ENCODE measurements around the gene SELPLG.

DNA sequence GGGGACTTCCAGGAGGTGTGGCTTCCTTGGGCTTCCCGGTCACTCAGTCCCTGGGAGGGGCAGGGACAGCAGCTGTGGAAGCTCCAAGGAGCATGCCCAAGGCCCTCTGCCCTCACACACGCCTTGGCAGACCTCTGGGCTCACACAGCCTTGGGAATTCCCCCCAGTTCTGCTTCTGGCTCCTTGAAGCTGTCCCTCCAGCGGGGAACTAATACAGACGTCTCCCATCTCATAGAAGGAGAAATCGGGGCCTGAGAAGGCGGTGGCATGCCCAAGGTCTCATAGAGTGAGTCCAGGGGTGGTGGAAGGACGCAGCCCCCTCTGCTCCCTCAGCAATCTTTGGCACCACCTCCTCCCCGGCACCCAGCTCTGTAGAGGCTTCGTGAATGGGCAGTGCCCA, 20.1 kb downstream of the SELPLG start:
- TF ChIP-seq POLR2A (IDR thresholded peaks at IDR 0.05): no peak
- TF ChIP-seq CTCF (IDR thresholded peaks at IDR 0.05): no peak

All from testis (tissue), 2 donors.